Measurements from ENCODE around the gene C1orf141. TPM values are rescaled to one million over a fixed set of nuclear protein-coding genes. Genes with fewer than 3 reads are reported as not detected.
"Not testable (repeated sequence)": the region's sequence is repeated elsewhere in the genome, so short reads cannot be mapped to it uniquely, and the experiment has no call there.

C1orf141 gene
- total and polyA plus RNA-seq, 2 donors: not detected

DNA sequence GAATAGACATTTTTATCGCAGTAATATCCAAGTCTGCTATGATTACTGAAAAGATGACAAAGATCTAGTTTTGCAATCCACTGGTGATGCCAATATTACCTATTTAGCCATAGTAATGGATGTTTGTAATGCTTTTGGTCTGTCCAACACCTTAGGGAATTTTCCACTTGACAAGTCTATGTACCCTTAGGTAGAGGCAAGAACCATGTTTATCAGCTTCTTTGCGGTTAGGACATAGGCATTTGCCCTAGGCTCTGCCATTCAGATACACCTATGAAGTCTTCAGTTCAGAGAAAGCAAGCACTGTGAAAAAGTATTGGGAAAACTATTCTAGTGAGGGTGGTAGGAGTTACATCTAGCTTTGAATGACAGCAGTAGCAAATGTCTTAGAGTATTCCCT is 40.6 kb downstream of the C1orf141 start:
- DNase-seq (ENCODE audit: extremely low spot score): no peak
- 91% methylated on average over 2 of the region's 2 CpGs for WGBS
- no peaks in the 10 kb centered on the region for H3K4me1 ChIP-seq (ENCODE audit: insufficient read depth)

DNA sequence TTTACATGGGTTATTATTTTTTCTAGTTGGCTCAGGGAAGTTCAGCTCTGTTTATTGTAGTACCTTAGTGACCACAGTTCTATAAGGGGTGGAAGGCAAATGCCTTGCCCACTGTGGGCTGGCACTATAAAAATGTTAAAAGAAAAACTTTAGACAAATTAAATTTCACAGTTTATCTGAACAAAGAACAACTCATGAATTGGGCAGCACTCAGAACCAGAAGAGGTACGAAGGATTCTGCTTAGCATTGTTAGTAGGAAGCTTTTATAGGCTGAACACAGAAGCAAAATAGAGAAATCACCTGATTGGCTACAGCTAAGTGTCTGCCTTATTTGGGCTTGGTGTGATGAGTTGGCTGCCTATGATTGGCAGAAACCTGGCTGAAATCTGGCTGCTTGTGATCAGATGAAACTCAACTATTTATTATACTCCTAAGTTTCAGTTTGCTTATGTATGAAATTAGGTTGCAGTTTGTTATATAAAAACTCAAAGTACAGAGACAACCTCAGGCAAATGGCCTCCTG is 45.0 kb downstream of the C1orf141 start:
- Histone ChIP-seq H3K27ac (ENCODE audit: low read depth) (no peak overlapping the region), H3K4me1 (ENCODE audit: insufficient read depth) (no peaks in the 10 kb centered on the region), H3K4me3 (ENCODE audit: low read depth, low read length) (no peak overlapping the region), H3K36me3 (ENCODE audit: insufficient read depth) (no peaks in the 10 kb centered on the region)
- DNase-seq (ENCODE audit: extremely low spot score): no peak
- 86% methylated on average over 1 of the region's 1 CpG for WGBS

More for the DNA sequence above, 40.6 kb downstream of the C1orf141 start:
- Histone ChIP-seq H3K4me3 (ENCODE audit: low read depth, low read length) (no peak overlapping the region), H3K27ac (ENCODE audit: low read depth) (no peak overlapping the region), H3K36me3 (ENCODE audit: insufficient read depth) (no peaks in the 10 kb centered on the region)

DNA sequence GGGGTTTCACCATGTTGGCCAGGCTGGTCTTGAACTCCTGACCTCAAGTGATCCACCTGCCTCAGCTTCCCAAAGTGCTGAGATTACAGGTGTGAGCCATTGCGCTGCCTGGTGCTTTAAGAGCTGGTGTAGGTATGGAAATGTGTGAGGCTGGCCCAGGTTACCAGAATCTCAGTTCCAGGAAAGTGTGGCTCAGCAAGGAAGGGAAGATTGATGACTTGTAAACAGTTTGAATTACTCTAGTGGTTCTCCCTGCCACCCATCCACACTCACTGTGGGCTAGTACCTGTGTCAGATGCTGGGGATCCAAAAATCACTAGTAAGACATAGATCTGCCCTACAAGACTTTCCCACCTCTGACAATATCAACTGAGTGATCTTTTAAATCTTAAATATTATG is 46.3 kb downstream of the C1orf141 start:
- Histone ChIP-seq H3K36me3 (ENCODE audit: insufficient read depth) (no peaks in the 10 kb centered on the region), H3K4me3 (ENCODE audit: low read depth, low read length) (no peak overlapping the region), H3K4me1 (ENCODE audit: insufficient read depth) (no peaks in the 10 kb centered on the region), H3K27ac (ENCODE audit: low read depth) (no peak overlapping the region)
- 98% methylated on average over 1 of the region's 1 CpG for WGBS
- no peak for DNase-seq (ENCODE audit: extremely low spot score)

DNA sequence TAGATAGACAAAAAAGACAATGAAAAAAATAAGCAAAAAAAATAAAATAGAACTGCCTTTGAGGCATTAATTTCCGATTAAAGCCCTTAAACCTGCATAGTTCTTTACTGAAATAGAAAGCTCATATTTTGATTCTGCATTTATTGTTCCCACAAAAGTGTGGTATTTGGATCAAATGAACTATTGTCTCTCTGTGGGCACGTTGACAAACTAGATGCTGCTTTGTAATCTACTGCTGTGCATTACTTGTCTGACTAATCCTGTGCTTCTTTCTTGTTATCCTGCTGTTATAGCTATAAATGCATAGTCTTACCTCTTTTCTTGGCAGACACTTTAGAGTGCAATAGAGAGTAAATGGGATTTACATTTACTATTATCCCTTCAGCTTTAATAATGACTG is 49.4 kb downstream of the C1orf141 start:
- H3K36me3 ChIP-seq (ENCODE audit: insufficient read depth): no peaks in the 10 kb centered on the region
- 42% methylated on average over 2 of the region's 2 CpGs for WGBS
- no peaks in the 10 kb centered on the region for H3K4me1 ChIP-seq (ENCODE audit: insufficient read depth)
- no peak overlapping the region for H3K27ac ChIP-seq (ENCODE audit: low read depth)
- no peak overlapping the region for H3K4me3 ChIP-seq (ENCODE audit: low read depth, low read length)
- no peak for DNase-seq (ENCODE audit: extremely low spot score)

DNA sequence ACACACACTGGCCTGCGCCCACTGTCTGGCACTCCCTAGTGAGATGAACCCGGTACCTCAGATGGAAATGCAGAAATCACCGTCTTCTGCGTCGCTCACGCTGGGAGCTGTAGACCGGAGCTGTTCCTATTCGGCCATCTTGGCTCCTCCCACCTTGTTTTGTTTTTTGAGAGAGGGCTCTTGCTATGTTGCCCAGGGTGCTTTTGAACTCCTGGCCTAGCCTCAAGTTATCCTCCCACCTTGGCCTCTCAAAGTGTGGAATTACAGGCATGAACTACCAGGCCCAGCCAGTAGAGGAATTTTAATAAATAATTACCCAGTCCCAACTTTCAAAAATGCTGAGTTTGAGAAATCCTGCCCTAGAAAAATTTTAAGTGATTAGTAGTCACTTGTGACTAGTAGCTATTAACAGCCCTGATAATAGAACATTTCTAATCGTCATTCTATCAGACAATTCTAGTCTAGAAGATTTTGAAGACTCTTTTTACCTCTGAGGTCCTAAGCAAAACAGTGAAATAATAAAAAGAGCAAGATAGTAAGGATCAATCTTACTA is 49.9 kb downstream of the C1orf141 start:
- Histone ChIP-seq H3K4me1 (ENCODE audit: insufficient read depth) (no peaks in the 10 kb centered on the region), H3K4me3 (ENCODE audit: low read depth, low read length) (no peak overlapping the region), H3K27ac (ENCODE audit: low read depth) (no peak overlapping the region), H3K36me3 (ENCODE audit: insufficient read depth) (no peaks in the 10 kb centered on the region)
- DNase-seq (ENCODE audit: extremely low spot score): no peak
- WGBS: 98% methylated on average over 7 of the region's 9 CpGs

DNA sequence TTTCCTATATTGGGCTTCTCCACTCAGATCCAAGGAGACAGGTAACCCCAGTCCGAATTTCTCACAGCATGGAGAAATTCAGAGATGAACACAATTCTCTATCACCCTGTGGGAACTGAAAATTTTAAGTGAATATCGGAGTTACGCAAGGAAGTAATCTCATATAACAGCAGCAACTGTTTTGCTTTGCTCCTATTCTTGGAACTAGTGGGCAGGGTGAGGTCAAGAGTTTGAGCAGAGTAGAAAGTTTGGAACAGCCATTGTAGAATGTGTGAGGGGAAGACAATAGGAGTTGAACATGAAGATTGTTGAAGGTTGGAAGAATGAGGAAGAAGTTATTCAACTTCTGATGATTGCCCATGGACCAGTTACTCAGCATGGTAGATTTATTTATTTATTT is 56.5 kb downstream of the C1orf141 start:
- Histone ChIP-seq H3K36me3 (ENCODE audit: insufficient read depth) (no peaks in the 10 kb centered on the region), H3K27ac (ENCODE audit: low read depth) (no peak overlapping the region), H3K4me1 (ENCODE audit: insufficient read depth) (no peaks in the 10 kb centered on the region), H3K4me3 (ENCODE audit: low read depth, low read length) (no peak overlapping the region)
- WGBS: 95% methylated on average over 3 of the region's 3 CpGs
- no peak for DNase-seq (ENCODE audit: extremely low spot score)

DNA sequence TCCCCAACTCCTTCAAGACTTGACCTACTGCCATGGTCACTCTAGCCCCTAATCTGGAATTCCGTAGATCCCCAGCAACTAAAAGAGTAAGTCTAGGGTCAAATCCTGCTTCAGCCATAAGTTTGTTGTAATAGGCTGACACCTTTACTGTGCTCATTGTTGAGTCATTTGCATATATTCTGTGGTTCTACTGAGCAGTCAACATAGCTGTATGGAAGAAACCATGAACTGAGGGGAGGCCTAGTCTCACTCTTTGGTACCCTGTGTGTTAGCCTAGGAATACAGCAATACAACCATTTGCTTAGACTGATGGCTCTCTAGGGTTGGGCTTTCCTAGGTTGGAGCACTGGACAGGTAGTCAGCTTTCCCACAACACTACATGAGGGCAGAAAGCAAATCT is 57.2 kb downstream of the C1orf141 start:
- Histone ChIP-seq H3K36me3 (ENCODE audit: insufficient read depth) (no peaks in the 10 kb centered on the region), H3K4me1 (ENCODE audit: insufficient read depth) (no peaks in the 10 kb centered on the region), H3K27ac (ENCODE audit: low read depth) (no peak overlapping the region), H3K4me3 (ENCODE audit: low read depth, low read length) (no peak overlapping the region)
- WGBS: 91% methylated on average over 1 of the region's 1 CpG
- DNase-seq (ENCODE audit: extremely low spot score): no peak

DNA sequence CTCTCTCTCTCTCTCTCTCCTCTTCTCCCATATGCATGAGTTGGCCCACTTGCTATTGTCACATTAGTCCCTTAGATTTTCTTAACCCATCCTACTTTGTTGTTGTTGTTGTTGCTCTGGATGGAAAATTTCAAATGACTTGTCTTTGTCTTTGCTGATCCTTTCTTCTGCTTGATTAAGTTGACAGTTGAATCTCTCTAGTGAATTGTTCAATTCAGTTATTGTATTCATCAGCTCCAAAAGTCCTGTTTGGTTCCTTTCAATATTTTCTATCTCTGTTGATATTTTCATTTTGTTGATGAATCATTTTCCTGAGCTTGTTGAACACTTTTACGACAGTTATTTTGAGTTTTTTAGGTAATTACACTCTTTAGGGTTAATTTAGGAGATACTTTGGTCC is 62.0 kb downstream of the C1orf141 start:
- no peaks in the 10 kb centered on the region for H3K4me1 ChIP-seq (ENCODE audit: insufficient read depth)
- H3K36me3 ChIP-seq (ENCODE audit: insufficient read depth): no peaks in the 10 kb centered on the region
- no peak for DNase-seq (ENCODE audit: extremely low spot score)
- WGBS: 91% methylated on average over 1 of the region's 1 CpG
- H3K27ac ChIP-seq (ENCODE audit: low read depth): no peak overlapping the region
- H3K4me3 ChIP-seq (ENCODE audit: low read depth, low read length): no peak overlapping the region

DNA sequence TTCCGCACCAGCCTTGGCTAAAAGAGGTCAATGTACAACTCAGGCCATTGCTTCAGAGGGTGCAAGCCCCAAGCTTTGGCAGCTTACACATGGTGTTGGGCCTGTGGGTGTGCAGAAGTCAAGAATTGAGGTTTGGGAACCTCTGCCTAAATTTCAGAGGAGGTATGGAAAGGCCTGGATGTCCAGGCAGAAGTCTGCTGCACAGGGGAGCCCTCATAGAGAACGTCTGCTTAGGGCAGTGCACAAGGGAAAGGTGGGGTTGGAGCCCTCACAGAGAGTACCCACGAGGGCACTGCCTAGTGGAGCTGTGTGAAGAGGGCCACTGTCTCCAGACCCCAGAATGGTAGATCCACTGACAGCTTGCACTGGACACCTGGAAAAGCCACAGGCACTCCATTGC is 67.1 kb downstream of the C1orf141 start:
- not testable (repeated sequence) for H3K4me3 ChIP-seq (ENCODE audit: low read depth, low read length); H3K36me3 ChIP-seq (ENCODE audit: insufficient read depth); H3K4me1 ChIP-seq (ENCODE audit: insufficient read depth); DNase-seq (ENCODE audit: extremely low spot score); H3K27ac ChIP-seq (ENCODE audit: low read depth)
- 62% methylated on average over 3 of the region's 3 CpGs for WGBS

DNA sequence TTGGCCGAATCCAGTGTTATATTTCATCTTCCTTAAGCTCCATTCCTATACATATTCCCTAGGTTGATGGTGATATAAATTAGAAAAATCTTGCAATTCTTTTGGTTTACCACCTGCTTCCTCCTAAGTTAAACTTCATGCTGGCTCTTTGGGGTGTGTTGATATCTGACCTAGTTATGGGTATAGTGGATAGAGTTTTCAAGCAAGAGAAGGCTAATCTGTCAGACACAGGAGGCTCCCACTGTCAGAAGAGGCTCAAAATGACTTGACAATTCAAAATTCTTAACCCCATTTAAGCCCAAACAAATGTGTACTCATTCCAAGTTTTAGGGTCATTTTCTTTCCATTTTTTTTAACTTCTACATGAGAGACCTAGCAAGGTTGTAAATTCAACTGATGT is 72.4 kb downstream of the C1orf141 start:
- 94% methylated on average over 1 of the region's 1 CpG for WGBS
- no peak overlapping the region for H3K27ac ChIP-seq (ENCODE audit: low read depth)
- no peak overlapping the region for H3K4me3 ChIP-seq (ENCODE audit: low read depth, low read length)
- H3K36me3 ChIP-seq (ENCODE audit: insufficient read depth): no peaks in the 10 kb centered on the region
- H3K4me1 ChIP-seq (ENCODE audit: insufficient read depth): no peaks in the 10 kb centered on the region
- no peak for DNase-seq (ENCODE audit: extremely low spot score)

DNA sequence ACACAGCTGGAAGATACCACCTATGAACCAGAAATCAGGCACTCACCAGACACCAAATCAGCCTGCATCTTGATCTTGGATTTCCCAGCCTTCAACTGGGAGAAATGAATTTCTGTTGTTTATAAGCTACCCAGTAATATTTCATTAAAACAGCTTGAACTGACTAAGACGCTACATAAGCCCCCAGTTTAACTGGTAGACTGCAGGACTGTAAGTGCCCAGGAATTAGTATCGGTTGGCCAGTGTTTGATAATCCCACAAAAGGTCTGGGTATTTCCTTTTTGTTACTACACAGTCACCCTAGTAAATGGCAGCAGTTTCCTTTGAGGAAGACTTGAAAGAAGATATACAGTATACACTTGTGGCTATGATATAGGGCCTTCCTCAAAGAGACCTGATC is 73.5 kb downstream of the C1orf141 start:
- Histone ChIP-seq H3K27ac (ENCODE audit: low read depth) (peak overlapping the region; percentile 23), H3K36me3 (ENCODE audit: insufficient read depth) (no peaks in the 10 kb centered on the region), H3K4me1 (ENCODE audit: insufficient read depth) (no peaks in the 10 kb centered on the region), H3K4me3 (ENCODE audit: low read depth, low read length) (no peak overlapping the region)
- 75% methylated on average over 2 of the region's 2 CpGs for WGBS
- no peak for DNase-seq (ENCODE audit: extremely low spot score)

DNA sequence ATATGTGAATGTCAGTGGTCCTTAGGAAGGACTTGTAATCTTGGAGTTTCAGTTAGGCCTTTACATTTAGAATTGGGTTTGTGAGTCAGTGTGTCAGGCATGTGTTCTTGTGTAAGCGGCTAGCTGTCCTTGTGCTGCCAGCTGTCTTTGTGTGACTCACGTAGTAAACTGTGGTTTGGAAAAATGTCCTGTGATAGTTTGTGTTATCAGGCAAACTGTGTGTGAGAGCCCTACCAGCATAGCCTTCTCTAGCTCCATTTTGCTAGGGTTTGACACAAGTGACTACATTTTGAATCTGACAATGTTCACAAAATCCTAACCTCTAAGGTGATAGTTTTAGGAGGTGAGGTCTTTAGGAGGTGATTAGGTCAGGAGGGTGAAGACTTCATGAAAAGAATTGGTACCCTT is 74.0 kb downstream of the C1orf141 start:
- no peak for DNase-seq (ENCODE audit: extremely low spot score)
- Histone ChIP-seq H3K4me1 (ENCODE audit: insufficient read depth) (no peaks in the 10 kb centered on the region), H3K4me3 (ENCODE audit: low read depth, low read length) (no peak overlapping the region), H3K36me3 (ENCODE audit: insufficient read depth) (no peaks in the 10 kb centered on the region), H3K27ac (ENCODE audit: low read depth) (peak overlapping the region; percentile 23)
- 52% methylated on average over 2 of the region's 2 CpGs for WGBS

DNA sequence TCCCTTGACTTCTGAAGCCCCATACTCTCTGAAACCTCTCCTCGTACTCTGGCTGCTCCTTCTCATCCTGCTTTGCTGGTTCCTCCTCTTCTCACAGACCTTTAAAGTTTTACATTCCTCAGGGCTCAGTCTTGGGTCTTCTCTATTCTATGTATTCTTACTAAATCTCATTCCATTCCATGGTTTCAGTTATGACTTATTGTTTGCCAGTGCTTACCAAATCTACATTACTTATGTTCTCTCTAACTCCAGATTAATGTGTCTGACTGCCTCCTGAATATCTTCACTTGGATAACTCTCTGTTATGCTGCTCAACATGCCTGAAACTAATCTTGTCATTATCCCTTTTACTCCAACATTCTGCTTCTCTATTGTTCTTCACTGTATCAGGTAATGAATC is 75.4 kb downstream of the C1orf141 start:
- Histone ChIP-seq H3K4me3 (ENCODE audit: low read depth, low read length) (no peak overlapping the region), H3K27ac (ENCODE audit: low read depth) (no peak overlapping the region), H3K4me1 (ENCODE audit: insufficient read depth) (no peaks in the 10 kb centered on the region), H3K36me3 (ENCODE audit: insufficient read depth) (no peaks in the 10 kb centered on the region)
- 82% methylated on average over 1 of the region's 1 CpG for WGBS
- DNase-seq (ENCODE audit: extremely low spot score): no peak

DNA sequence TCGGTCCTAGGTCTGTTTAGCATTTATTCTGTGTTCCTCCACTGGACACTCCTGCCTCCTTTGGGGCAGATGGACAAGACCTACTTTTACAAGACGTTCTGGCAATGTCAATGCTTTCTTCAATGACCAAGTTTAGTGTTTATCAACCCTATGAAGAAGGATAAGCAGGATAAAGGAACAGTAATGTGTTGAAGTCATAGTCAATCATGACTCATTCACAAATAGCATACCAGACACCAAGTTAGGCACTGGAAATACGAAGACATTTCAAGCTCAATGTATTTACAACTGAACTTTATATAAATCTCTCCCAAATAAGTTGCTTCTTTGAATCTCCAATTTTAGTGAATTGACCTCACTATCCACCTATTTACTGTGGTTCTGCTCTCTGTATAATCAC is 76.0 kb downstream of the C1orf141 start:
- Histone ChIP-seq H3K27ac (ENCODE audit: low read depth) (no peak overlapping the region), H3K36me3 (ENCODE audit: insufficient read depth) (no peaks in the 10 kb centered on the region), H3K4me3 (ENCODE audit: low read depth, low read length) (no peak overlapping the region), H3K4me1 (ENCODE audit: insufficient read depth) (no peaks in the 10 kb centered on the region)
- no peak for DNase-seq (ENCODE audit: extremely low spot score)
- WGBS: 78% methylated on average over 3 of the region's 3 CpGs

DNA sequence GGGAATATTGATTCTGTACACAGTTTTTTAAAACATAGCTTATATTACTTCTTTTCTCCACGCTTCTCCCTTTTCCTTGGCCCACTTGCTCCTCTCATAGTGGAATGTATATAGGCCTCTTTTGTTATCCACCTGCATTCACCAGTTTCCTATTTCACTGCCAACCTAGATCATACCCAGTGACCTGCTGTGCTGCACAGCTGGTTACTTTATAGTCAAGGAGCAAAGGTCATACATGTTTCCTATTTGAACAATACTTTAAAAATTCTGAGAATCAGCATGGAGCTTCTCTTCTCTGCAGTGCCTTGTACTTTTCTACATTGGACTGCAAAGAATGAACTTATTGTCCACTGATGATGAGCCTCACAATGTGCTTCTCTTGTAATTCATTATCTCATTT is 76.5 kb downstream of the C1orf141 start:
- Histone ChIP-seq H3K4me1 (ENCODE audit: insufficient read depth) (no peaks in the 10 kb centered on the region), H3K4me3 (ENCODE audit: low read depth, low read length) (no peak overlapping the region), H3K36me3 (ENCODE audit: insufficient read depth) (no peaks in the 10 kb centered on the region), H3K27ac (ENCODE audit: low read depth) (no peak overlapping the region)
- DNase-seq (ENCODE audit: extremely low spot score): no peak
- 96% methylated on average over 1 of the region's 1 CpG for WGBS
